Sigmoid colon (tissue), 7 donors: ENCODE measurements around the gene SYNJ2. TPM values are rescaled to one million over a fixed set of nuclear protein-coding genes. Genes with fewer than 3 reads are reported as not detected.
"Not testable (repeated sequence)": the region's sequence is repeated elsewhere in the genome, so short reads cannot be mapped to it uniquely, and the experiment has no call there.

Experiments
- DNase-seq: peaks from one replicate; pipeline ENCODE4 v3.0.0-alpha.2; 2019
- H3K27ac ChIP-seq, 4 donors: fragments of 200-600 bp; sonication (generic); one replicate each; pipeline ENCODE4 v1.5.1; 2016 to 2019; ENCODE audit warnings: mild to moderate bottlenecking in 1 of 4
- H3K27me3 ChIP-seq, 3 donors: fragments of 200-600 bp; sonication (generic); one replicate each; pipeline ENCODE4 v1.5.1; 2019; ENCODE audit warnings: mild to moderate bottlenecking in 1 of 3
- H3K36me3 ChIP-seq, 4 donors: fragments of 200-600 bp; sonication (generic); one replicate each; pipeline ENCODE4 v1.5.1; 2016 to 2019
- H3K4me1 ChIP-seq, 4 donors: fragments of 200-600 bp; sonication (generic); one replicate each; pipeline ENCODE4 v1.5.1; 2017 to 2019
- H3K4me3 ChIP-seq, 4 donors: fragments of 200-600 bp; sonication (generic); one replicate each; pipeline ENCODE4 v1.5.1; 2017 to 2019; ENCODE audit warnings: mild to moderate bottlenecking in 2 of 4, moderate library complexity in 1 of 4
- H3K9me3 ChIP-seq, 4 donors: fragments of 200-600 bp in 3 of 4; sonication (generic) in 3 of 4; one replicate each; pipeline versions ENCODE4 v1.5.1 to v1.6.1; 2013 to 2019
- CTCF ChIP-seq, 4 experiments: fragments of 450-650 bp in 3 of 4; fragments of 200-600 bp in 1 of 4; IDR thresholded peaks; one replicate each; pipeline ENCODE4 v1.5.1; 2016 to 2019; ENCODE audit warnings: antibody characterized with exemption in 4 of 4, mild to moderate bottlenecking in 3 of 4, moderate library complexity in 2 of 4
- EP300 ChIP-seq, 4 donors: sonication (generic); formaldehyde crosslinking; IDR thresholded peaks; one replicate each; pipeline ENCODE4 v1.6.1; 2017; ENCODE audit warnings: antibody characterized with exemption in 4 of 4
- POLR2A ChIP-seq, 2 donors: fragments of 450-650 bp; IDR thresholded peaks; one replicate each; pipeline ENCODE4 v1.6.1; 2016; ENCODE audit warnings: antibody characterized with exemption in 2 of 2, mild to moderate bottlenecking in 2 of 2, moderate library complexity in 2 of 2
- POLR2AphosphoS5 ChIP-seq, 4 donors: sonication (generic); formaldehyde crosslinking; IDR thresholded peaks; one replicate each; pipeline ENCODE4 v1.6.1; 2017; ENCODE audit warnings: antibody characterized with exemption in 4 of 4
- WGBS, 2 donors: extraction: QIAGEN DNeasy Blood & Tissue Kit; methylation state at CpG; one replicate each; pipeline ENCODE4 v1.1.7; 2013; 5-methylcytosine and 5-hydroxymethylcytosine counted together
- intact Hi-C: fragments of 100-400 bp; cut with DNase I; formaldehyde crosslinking; loops from one replicate; pipeline ENCODE4 v1.15.1; 2023
- polyA plus RNA-seq, 3 donors: library from polyadenylated mRNA; stranded (reverse); fragments of 200-250 nt; gene quantifications; one replicate each; pipeline ENCODE4 v1.2.3, GENCODE V29; 2013
- total RNA-seq, 4 donors: library from RNA; depleted of rRNA; stranded (reverse); fragments of >200 nt; gene quantifications; one replicate each; pipeline ENCODE4 v1.1.0, GENCODE V29; 2016
- donor health status: healthy with polysubstance abuse.
- donor health status: Bipolar disorder and iron deficiency.
- donor health status: healthy.

The SYNJ2 gene, protein sequence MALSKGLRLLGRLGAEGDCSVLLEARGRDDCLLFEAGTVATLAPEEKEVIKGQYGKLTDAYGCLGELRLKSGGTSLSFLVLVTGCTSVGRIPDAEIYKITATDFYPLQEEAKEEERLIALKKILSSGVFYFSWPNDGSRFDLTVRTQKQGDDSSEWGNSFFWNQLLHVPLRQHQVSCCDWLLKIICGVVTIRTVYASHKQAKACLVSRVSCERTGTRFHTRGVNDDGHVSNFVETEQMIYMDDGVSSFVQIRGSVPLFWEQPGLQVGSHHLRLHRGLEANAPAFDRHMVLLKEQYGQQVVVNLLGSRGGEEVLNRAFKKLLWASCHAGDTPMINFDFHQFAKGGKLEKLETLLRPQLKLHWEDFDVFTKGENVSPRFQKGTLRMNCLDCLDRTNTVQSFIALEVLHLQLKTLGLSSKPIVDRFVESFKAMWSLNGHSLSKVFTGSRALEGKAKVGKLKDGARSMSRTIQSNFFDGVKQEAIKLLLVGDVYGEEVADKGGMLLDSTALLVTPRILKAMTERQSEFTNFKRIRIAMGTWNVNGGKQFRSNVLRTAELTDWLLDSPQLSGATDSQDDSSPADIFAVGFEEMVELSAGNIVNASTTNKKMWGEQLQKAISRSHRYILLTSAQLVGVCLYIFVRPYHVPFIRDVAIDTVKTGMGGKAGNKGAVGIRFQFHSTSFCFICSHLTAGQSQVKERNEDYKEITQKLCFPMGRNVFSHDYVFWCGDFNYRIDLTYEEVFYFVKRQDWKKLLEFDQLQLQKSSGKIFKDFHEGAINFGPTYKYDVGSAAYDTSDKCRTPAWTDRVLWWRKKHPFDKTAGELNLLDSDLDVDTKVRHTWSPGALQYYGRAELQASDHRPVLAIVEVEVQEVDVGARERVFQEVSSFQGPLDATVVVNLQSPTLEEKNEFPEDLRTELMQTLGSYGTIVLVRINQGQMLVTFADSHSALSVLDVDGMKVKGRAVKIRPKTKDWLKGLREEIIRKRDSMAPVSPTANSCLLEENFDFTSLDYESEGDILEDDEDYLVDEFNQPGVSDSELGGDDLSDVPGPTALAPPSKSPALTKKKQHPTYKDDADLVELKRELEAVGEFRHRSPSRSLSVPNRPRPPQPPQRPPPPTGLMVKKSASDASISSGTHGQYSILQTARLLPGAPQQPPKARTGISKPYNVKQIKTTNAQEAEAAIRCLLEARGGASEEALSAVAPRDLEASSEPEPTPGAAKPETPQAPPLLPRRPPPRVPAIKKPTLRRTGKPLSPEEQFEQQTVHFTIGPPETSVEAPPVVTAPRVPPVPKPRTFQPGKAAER (N-terminal part only)
- total RNA-seq (10 to 100 TPM in 3 of 4 donors, 1 to 10 TPM in 1; 8.7 to 22.9 (median 12.3) TPM), polyA plus RNA-seq (10 to 100 TPM in 2 of 3 donors, 1 to 10 TPM in 1; 9.6 to 13.4 (median 12.9) TPM)

- H3K4me3 ChIP-seq: peak within 1 kb of the TSS; percentile 72 to 99 (median 82)
- H3K27ac ChIP-seq: peak within 1 kb of the TSS; percentile 83 to 94 (median 86)
- H3K27me3 ChIP-seq: no peaks in the 10 kb centered on the region
- H3K9me3 ChIP-seq: no peaks in the 10 kb centered on the region
- 1% methylated on average over 86 of the region's 86 CpGs for WGBS, 2 donors
- intact Hi-C loops: loop anchor here (2.0 to 5.0 kb wide), 4 partner anchors 36 to 186 kb away; partner anchors contain the start of genes GTF2H5 and SERAC1
- peak; percentile 91 for DNase-seq
- H3K4me1 ChIP-seq: peaks cover 0 to 48% (median 32%) of the 10 kb centered on the region in 4 donors
- no peaks in the 10 kb centered on the region for H3K36me3 ChIP-seq
- TF ChIP-seq POLR2AphosphoS5 (IDR thresholded peaks at IDR 0.05): peak in 3 of 4 donors; percentile 58 to 66 (median 64)
- TF ChIP-seq EP300 (IDR thresholded peaks at IDR 0.05): no peak
- TF ChIP-seq CTCF (IDR thresholded peaks at IDR 0.05): peak; percentile 25 to 77 (median 66)
- TF ChIP-seq POLR2A (IDR thresholded peaks at IDR 0.05): no peak
Measured at GRCh38 chr6:157981395-157982101, at the start of gene SYNJ2. TSS of gene SYNJ2 (plus strand) at chr6:157981863. CDS start at chr6:157981962, 99 bp downstream.

DNA sequence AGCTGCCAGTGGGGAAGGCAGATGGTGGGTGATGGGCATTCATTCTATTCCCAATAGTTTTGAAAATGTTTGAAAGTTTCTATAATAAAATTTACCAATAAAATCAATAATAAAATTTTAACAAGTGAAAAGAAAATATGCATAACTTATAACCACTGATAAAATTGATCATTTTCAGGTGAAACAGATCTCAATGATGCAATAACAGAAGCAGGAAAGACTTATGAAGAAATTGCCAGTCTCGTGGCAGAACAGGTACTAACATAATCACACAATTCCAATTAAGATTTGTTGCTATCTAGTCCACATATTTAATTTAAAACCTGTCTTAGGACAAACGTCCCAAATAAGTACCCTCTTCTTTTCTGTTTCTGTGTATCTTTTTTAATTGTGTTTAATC, 45.9 kb upstream of the SYNJ2 start:
- intact Hi-C loops: no loop called here
- TF ChIP-seq EP300 (IDR thresholded peaks at IDR 0.05) (no peak), POLR2A (IDR thresholded peaks at IDR 0.05) (no peak)
- H3K4me1 ChIP-seq: no peaks in the 10 kb centered on the region
- H3K4me3 ChIP-seq: no peak overlapping the region
- peaks cover 6 to 100% (median 51%) of the 10 kb centered on the region in 4 donors for H3K36me3 ChIP-seq
- H3K27ac ChIP-seq: no peak overlapping the region
- WGBS, 2 donors: 65 to 78% methylated on average over 2 of the region's 2 CpGs
- no peaks in the 10 kb centered on the region for H3K27me3 ChIP-seq
- no peak for DNase-seq
- no peaks in the 10 kb centered on the region for H3K9me3 ChIP-seq

DNA sequence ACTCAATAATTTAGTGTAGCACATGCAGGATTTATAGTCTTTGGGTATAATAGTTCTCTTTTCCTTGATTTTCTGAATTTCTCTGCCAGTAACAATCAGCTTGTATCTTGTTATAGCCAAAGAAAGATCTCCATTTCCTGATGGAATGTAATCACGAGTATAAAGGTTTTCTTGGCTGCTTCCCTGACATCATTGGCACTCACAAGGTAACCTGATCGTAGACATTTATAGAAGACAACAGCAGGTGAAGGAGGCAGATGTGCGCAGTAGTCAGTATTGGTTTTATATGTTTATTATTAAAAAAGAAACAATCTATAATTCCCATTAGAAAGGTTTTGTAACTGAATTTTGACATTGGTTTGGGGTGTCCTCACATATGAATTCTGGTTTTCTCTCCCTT, 44.3 kb upstream of the SYNJ2 start:
- TF ChIP-seq POLR2AphosphoS5 (IDR thresholded peaks at IDR 0.05) (no peak), POLR2A (IDR thresholded peaks at IDR 0.05) (no peak), CTCF (IDR thresholded peaks at IDR 0.05) (no peak), EP300 (IDR thresholded peaks at IDR 0.05) (no peak)
- DNase-seq: no peak
- no peak overlapping the region for H3K27ac ChIP-seq
- 82 to 90% methylated on average over 3 of the region's 3 CpGs for WGBS, 2 donors
- no peaks in the 10 kb centered on the region for H3K27me3 ChIP-seq
- intact Hi-C loops: no loop called here
- H3K9me3 ChIP-seq: no peaks in the 10 kb centered on the region
- H3K36me3 ChIP-seq: peaks cover 11 to 100% (median 56%) of the 10 kb centered on the region in 4 donors
- H3K4me1 ChIP-seq: no peaks in the 10 kb centered on the region
- H3K4me3 ChIP-seq: no peak overlapping the region

- Histone ChIP-seq H3K27ac (no peak overlapping the region), H3K36me3 (peaks cover 12 to 100% (median 58%) of the 10 kb centered on the region in 4 donors), H3K27me3 (no peaks in the 10 kb centered on the region), H3K4me1 (no peaks in the 10 kb centered on the region), H3K9me3 (no peaks in the 10 kb centered on the region), H3K4me3 (no peak overlapping the region)
- intact Hi-C loops: no loop called here
- WGBS, 2 donors: 94 to 96% methylated on average over 6 of the region's 6 CpGs
- DNase-seq: no peak
- TF ChIP-seq CTCF (IDR thresholded peaks at IDR 0.05) (no peak), POLR2A (IDR thresholded peaks at IDR 0.05) (no peak), POLR2AphosphoS5 (IDR thresholded peaks at IDR 0.05) (no peak)
Measured at GRCh38 chr6:157937916-157938315, 43.7 kb upstream of the SYNJ2 start.

DNA sequence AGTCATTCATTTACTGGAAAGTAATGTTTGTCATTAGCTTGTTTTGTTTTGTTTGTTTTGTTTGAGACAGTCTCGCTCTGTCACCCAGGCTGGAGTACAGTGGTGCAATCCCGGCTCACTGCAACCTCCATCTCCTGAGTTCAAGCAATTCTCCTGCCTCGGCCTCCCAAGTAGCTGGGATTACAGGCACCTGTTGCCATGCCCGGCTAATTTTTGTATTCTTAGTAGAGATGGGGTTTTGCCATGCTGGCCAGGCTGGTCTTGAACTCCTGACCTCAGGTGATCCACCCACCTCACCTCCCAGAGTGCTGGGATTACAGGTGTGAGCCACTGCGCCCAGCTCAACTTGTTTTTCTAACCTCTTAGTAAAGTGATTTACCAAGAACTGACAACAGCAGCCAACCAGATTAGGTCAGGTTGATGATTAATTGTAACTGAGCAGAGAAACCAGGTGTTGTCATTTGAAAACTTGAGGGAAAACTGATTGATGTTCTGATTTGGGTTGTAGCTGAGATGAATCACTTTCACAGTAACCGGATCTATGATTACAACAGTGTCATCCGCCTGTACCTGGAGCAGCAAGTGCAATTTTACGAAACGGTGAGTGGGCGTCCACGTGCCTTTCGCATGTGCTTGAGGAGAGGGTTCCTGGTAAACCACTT, 41.2 kb upstream of the SYNJ2 start:
- H3K36me3 ChIP-seq: peaks cover 12 to 99% (median 67%) of the 10 kb centered on the region in 4 donors
- WGBS, 2 donors: 52 to 77% methylated on average over 12 of the region's 12 CpGs
- not testable (repeated sequence) for H3K9me3 ChIP-seq, DNase-seq, H3K4me3 ChIP-seq, H3K4me1 ChIP-seq, H3K27ac ChIP-seq, H3K27me3 ChIP-seq
- intact Hi-C loops: loop anchor here (10.0 kb wide), 1 partner anchor 626 kb away; no protein-coding TSS in a partner anchor
